ENCODE measurements around the gene TLE3.

Gene TLE3

DNA sequence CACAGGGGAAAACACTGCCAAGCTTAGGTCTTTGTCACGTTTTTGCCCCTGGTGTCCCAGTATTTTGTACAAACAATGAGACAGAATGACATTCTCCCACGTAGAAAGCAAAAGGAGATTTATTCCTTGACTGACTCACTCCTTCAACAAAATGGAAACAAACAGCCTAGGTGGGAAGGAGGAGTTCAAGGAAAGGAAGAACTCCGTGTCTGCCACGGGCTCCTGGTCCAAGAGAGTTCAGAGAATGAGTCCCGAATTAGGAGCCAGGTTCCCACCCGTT, 8.1 kb downstream of the TLE3 start:
- H3K4me3 ChIP-seq (replicated peaks; ENCODE audit: low read depth, low read length): no peak overlapping the region
- DNase-seq (ENCODE audit: low read depth): no peak
- no peak for TF ChIP-seq CTCF (IDR thresholded peaks at IDR 0.05; ENCODE audit: low read length, missing control alignments)

GRCh38 chr15:70088887-70089691, 8.6 kb downstream of the TLE3 start:
- TF ChIP-seq CTCF (IDR thresholded peaks at IDR 0.05; ENCODE audit: low read length, missing control alignments): no peak
- DNase-seq (ENCODE audit: low read depth): peak; percentile 52

GRCh38 chr15:70088455-70088854, 9.3 kb downstream of the TLE3 start:
- H3K4me3 ChIP-seq (replicated peaks; ENCODE audit: low read depth, low read length): no peak overlapping the region
- no peak for DNase-seq (ENCODE audit: low read depth)
- no peak for TF ChIP-seq CTCF (IDR thresholded peaks at IDR 0.05; ENCODE audit: low read length, missing control alignments)

More at GRCh38 chr15:70088887-70089691, 8.6 kb downstream of the TLE3 start:
- no peak overlapping the region for H3K4me3 ChIP-seq (replicated peaks; ENCODE audit: low read depth, low read length)

DNA sequence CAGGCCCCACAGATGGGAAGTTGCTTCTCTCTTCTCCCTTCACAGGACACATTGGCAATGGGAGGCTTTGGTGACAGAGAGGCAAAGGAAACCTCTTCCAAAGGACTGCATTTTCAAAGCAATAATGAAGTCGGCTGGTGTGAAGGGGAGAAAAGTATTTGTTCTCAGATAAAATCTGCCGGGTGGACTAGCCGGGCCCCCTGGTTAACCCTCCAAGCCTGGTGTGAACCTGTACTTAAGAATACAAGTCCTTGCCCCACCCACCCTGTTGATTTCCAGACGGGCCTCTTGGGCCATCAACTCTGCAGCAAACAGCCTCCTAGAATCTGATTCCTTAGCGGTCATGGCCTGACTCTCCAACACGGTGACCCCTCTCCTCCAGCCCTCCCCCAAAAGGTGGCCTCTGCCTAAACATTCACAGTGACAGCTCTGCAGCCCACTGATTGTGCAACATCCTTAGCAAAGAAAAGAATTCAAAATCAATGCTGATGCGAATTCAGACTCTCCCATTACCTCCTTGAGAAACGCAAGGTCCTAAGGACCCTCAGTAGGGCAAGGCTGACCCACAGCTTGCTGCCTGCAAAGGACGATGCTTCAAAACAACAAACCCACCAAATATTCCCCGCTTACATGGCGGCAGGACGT, 9.9 kb downstream of the TLE3 start:
- no peak for TF ChIP-seq CTCF (IDR thresholded peaks at IDR 0.05; ENCODE audit: low read length, missing control alignments)
- no peak for DNase-seq (ENCODE audit: low read depth)
- H3K4me3 ChIP-seq (replicated peaks; ENCODE audit: low read depth, low read length): no peak overlapping the region

- no peak for TF ChIP-seq CTCF (IDR thresholded peaks at IDR 0.05; ENCODE audit: low read length, missing control alignments)
- DNase-seq (ENCODE audit: low read depth): no peak
- H3K4me3 ChIP-seq (replicated peaks; ENCODE audit: low read depth, low read length): no peak overlapping the region
Observed at GRCh38 chr15:70086636-70087035, 11.1 kb downstream of the TLE3 start.

DNA sequence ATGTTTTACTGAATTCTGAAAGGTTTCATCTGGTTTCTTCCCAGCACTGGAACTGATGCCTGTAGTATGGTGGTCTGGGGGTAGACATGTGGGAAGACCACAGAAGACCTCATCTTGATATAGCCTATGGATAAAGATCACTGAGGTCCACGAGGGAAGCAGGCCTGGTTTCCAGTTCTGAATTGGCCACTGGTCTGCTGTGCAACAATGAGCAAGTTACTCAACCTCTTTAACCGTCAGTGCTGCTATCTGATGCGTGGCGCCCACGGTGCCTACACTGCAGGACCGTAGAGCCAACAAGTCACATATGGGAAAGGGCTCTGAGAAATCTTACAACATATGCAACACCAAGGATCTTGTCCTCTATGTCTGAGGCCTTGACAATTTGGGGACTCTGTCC, 13.3 kb downstream of the TLE3 start:
- no peak for DNase-seq (ENCODE audit: low read depth)
- no peak overlapping the region for H3K4me3 ChIP-seq (replicated peaks; ENCODE audit: low read depth, low read length)
- no peak for TF ChIP-seq CTCF (IDR thresholded peaks at IDR 0.05; ENCODE audit: low read length, missing control alignments)

DNA sequence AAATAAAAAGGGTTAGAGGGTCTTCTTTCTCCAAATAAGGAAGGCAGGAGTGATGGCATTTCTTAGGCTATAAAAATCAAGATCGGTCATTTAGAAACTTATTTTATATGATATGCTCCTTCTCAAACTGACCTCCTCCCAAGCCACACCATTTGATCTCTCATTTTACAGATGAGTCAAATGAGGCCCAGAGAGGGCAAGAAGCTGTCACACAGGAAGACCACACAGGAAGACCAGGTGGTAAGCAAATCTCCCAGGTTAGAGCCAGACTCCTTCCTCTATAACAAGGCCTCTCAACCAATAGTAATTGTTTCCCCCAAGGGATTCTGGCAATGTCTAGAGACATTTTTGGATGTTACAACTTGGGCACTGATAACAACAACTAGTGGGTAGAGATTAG, 13.8 kb downstream of the TLE3 start:
- H3K4me3 ChIP-seq (replicated peaks; ENCODE audit: low read depth, low read length): no peak overlapping the region
- no peak for TF ChIP-seq CTCF (IDR thresholded peaks at IDR 0.05; ENCODE audit: low read length, missing control alignments)
- DNase-seq (ENCODE audit: low read depth): no peak

All from fibroblast of pulmonary artery (primary cell).